Stimulated activated CD8-positive, alpha-beta memory T cell treated with anti-CD3 and anti-CD28 coated beads, Interleukin-15, amount 100 ng/mL, for 24 hours (primary cell): ENCODE results near the gene ZBTB21.

Experiments
- DNase-seq: peaks from one replicate; pipeline ENCODE4 v3.0.0-alpha.2; 2020; ENCODE audit warnings: low read depth

ZBTB21 gene

DNA sequence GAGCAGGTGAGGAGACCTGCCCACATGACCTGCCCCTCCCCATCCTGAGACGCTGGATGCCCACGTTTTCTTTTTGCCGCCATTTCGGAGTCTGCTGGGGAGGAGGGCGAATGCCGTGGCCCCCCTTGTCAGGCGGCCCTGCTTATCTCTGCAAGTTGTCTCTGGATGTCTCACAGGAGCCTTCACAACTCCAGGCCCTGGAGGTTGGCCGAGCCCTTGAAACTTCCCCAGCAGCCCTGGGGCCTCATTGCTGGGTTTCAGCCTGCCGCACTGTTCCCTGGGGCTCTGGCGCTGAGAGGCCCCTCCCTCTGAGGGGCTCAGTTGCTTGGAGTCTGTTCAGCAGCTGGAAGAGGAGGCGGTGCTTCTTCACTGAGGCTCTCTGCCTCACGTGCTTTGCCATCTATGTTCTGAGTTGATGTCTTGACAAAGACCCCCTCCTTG is 29.8 kb upstream of the ZBTB21 start:
- no peak for DNase-seq

DNA sequence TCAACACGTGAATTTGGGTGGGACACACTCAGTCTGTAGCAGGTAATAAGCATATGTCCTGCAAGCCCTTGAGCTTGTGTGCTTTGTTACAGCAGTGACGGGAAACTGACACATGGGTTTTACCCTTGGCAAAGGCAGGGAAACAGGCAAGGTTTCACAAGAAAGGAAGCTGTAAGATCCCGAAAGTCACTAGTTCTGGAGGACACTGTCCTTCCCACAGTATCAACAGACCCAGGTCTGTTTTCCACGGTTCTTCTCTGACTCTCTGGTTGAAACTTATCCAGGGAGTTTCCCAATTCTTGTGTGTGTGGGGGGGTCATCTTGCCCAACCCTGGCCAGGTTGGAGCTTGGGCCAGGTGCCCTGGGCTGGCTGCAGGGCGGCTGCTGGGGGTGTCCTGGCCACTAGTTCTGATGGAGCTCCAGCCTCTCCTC is 29.3 kb upstream of the ZBTB21 start:
- no peak for DNase-seq

GRCh38 chr21:42038826-42039425 is 28.8 kb upstream of the ZBTB21 start:
- no peak for DNase-seq

- no peak for DNase-seq
Measured at GRCh38 chr21:42038393-42038792, 28.2 kb upstream of the ZBTB21 start.

- no peak for DNase-seq
Measured at GRCh38 chr21:42037943-42038342, 27.8 kb upstream of the ZBTB21 start.

DNA sequence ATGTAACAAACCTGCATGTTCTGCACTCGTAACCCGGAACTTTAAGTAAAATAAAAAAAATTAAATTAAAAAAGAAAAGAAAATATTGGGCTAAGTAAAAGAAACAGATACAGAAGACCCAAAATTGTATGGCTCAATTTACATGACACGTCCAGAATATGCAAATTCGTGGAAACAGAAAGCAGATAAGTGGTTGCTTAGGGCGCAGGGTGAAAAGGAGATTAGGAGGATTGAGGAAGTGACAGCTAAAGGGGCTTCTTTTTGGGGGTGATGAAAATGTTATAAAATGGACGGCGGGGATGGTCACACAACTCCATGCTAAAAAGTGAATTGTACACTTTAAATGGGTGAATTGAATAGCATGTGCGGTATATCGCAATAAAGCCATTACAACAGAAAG is 27.4 kb upstream of the ZBTB21 start:
- DNase-seq: no peak

DNA sequence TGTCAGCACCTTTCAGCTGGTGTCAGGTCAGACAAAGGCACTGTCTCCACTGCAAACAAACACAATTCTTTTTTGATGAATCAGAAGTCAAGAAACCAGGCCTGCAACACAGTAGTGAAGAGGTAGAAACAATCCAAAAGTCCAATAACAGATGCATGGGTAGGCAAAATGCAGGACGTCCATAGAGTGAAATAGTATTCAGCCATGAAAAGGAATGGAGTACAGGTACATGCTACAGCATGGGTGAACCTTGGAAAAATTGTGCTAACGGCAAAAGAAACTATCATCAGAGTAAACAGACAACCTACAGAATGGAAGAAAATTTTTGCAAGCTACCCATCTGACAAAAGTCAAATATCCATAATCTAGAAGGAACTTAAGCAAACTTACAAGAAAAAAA is 26.2 kb upstream of the ZBTB21 start:
- no peak for DNase-seq

DNA sequence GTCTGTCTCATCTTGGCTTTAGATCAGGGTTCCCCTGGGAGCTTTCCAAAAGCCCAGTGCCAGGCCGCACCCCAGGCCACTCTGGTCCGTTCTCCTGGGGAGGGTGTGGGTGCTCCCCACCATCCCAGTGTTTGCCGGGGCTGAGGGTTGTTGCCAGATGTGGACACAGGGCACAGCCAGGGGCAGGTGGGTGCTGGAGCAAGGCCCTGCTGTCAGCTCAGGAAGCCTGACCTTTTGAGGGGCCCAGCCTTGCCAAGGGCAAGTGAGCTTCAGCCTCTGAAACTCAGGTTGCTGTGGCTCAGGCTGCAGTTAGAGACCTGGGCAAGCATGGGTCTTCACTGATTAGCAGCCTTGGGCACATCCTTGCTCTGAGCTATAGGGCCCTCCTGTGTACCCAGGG is 22.8 kb upstream of the ZBTB21 start:
- DNase-seq: no peak

DNA sequence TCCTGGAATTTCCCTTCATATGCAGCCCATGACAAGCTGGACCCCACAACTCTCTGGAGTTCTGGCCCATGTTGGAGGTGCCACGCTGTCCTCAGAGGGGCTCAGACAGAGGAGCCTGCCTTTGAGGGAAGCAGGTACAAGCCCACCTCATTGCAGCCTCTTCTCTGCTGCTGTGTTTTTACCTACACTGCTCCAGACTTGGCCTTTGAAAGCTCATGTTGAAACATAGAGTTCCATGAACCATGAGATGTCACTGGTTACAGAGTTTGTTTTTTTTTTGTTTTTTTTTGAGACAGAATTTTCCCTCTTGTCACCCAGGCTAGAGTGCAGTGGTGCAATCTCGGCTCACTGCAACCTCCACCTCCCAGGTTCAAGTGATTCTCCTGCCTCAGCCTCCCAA is 22.1 kb upstream of the ZBTB21 start:
- DNase-seq: no peak

DNA sequence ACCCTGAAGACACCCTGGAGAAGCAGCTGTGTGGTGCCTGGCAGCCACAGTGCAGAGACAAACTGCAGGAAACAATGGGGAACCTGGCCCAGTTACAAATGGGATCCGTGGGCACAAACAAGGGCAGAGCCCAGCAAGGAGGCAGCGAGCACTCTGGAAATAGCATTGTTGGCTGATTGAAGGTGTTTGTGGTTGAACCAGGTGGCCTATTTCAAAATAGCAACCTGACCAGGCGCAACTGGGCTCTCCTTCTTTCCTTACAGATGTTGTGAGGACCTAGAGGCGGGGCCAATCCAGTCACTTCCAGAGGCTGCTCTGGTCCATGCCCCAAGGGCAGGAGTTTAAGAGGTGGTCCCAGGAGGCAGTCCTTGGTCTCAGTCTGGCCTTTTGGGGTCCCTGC is 21.7 kb upstream of the ZBTB21 start:
- no peak for DNase-seq

DNA sequence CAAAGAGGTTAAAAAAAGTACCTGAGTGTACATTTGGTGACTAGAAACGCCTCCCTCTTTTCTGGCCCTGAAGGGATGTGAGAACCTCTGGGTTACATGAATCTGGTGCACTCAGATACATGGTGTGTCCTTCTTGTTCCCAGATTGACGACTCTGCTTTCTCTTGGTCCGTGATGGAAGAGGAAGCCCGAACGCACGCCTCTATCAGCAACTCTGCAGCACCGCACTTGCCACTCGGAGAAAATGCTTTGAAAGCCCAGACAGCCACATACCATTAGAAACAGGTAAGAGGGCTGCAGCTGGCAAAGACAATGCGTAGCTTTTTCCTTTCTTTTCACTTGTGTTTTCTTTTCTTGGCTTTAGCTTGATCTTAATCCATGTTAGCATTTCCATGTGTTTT is 21.1 kb upstream of the ZBTB21 start:
- no peak for DNase-seq

DNA sequence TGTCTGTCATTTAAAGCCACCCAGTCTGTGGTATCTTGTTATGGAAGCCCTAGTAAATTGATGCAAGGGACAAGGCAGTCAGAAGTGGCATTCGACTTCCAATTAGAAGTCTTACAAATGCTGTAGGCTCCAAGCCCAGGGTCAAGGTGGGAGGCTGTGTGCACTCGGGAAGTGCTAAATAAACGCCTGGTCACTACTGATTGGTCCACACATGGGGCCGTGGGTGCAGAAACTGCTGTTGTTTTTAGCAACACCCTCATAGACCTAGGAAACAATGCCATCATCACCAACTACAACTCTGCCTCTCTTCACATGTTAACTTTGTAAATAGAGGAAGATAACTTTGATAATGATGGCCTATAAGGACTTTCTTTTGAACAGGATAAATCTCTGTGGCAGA is 20.2 kb upstream of the ZBTB21 start:
- DNase-seq: no peak

- no peak for DNase-seq
Measured at GRCh38 chr21:42028766-42029425, 18.7 kb upstream of the ZBTB21 start.

DNA sequence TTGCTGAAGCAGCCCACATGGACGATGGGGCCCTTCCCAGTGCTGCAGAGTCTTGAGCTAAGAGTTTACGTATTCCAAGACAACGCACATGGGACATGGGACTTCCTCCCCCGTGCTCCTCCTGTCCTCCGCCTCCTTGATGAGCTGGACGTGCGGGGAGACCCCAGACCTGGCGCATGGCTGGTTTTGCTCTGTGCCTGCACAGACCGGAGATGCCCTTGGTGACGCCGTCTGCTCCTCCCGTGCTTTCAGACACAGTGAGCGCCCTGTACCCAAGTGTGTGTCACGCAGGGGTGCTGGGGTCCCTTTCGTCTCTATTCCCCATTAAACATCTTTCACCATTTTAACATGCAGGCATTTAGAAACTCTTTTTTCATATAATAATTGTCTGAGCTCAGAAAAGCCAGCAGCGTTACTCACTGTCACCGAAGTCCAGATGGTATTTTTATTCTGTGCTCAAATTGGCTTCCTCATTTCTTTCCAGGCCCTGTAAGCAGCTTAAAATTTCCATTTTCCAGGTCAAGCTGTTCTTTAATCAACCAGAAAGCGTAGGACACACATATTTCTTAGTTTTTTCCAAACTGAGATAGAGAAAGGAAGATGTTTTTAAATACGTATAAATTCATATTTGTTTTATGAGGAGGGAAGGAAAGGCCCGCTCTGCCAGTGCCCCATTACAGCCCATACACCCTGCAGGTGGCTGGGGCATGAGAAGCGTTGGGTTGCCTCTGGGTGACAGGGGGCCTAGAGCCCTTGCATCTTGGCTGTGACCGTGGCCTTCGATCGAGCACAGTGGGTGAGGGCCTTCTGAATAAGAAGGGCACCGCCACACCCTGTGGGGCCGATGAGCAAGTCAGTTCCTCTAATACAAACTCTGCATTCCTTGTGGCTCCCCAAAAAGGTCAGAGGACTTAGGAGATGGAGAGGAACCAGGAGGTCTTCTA is 17.9 kb upstream of the ZBTB21 start:
- DNase-seq: no peak

- DNase-seq: no peak
Measured at GRCh38 chr21:42027085-42027821, 17.1 kb upstream of the ZBTB21 start.

DNA sequence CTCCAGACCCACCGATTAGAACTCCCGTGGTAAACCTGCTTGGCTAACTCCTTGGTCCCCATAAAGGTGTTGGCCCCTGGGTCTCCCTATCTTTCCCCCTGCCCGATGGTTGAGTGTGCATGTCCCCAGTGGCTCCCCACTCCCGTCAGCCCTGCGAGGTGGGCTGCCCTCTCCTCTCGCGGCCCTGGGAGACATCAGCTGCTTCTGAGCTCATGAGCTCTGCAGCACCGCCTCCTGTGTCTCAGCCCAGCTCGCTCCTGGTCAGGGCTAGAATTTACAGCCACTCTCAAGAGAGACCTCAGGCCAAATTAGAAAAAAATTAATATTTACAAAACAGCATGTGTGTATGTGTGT is 15.9 kb upstream of the ZBTB21 start:
- DNase-seq: no peak

DNA sequence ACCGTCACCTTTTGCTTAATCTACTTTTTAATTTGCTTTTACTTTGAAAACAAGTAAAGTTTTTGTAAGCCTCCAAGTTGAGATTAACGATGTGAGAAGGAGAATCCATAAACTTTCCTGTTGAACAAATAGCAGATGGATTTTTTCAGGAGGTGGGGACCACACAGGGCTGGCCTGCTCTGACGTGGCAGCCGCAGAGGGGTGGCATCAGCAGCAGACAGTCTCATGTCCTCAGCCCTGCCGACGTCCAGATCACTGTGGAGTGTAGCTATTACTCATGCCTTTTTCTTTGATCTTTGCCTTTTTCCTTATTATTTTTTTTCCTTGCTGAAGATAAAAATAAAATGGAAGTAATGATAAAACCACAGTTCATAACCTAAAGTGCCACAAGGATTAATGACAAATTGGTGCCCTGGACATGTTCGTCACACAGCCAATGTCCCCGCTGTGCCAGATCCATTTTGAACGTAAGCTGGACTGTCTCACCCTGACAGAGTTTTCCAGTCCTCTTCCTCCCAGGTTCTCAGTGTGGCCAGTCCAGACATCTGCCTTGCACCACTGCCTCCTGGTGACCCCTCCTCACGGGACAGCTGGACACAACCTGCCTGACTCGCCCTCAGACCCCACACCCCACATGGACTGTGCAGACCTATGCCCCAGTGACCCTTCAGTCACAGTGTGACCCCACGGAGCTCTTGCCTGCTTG is 15.4 kb upstream of the ZBTB21 start:
- no peak for DNase-seq

GRCh38 chr21:42022906-42023305 is 12.7 kb upstream of the ZBTB21 start:
- DNase-seq: no peak

DNA sequence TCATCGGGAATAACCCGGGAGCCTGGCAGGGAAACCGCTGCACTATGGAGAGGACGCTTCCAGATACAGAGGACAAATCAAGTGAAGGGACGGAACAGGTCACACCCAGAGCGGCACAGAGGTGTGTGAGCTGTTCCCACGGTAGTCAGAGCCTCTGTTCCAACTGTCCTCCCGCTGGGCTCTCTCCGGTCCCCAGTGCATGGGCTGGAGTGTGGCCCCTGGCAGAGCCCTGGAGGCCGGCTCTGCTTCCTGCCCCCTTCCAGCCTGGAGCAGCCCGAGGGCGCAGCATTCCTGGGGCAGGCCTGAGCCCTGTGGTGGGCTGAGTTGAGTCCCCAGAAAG is 11.9 kb upstream of the ZBTB21 start:
- DNase-seq: no peak

DNA sequence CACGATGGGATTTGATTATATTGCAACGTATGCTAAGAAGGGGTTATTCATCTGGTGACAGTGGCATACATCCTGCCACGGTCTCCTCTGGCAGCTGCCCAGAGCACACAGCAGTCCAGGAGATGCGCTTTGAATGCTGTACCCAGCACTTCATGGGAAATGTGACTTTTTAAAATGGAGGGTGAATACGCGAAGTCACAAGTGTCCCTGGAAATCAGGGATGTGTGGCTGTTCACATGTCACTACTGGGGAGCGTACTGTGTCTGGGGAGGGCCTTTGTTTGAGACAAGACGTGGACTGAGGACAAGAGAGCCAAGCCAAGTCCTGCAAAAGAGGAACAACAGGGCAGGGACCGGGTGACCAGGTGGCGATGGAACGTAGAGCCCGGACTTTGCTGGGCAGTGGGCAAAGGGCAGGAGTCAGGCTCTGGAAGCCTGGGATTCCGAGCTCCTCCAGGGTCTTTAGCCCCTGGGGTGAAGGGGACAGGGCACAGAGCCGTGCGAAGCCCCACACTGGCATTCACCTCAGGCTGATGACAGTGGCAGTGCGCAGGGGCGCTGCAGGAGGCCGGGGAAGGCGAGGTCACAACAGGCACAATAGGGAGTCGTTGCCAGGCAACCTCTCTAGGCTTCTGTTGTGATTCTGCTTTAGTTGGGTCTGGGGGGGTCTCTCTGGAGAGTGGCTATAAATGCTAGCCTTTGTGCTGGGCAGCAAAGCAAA is 11.4 kb upstream of the ZBTB21 start:
- no peak for DNase-seq

- no peak for DNase-seq
Measured at GRCh38 chr21:42019706-42020105, 9.5 kb upstream of the ZBTB21 start.
